DOHH2 (cell line): ENCODE measurements around the gene CDKN1A.

Experiments used
- CTCF ChIP-seq: fragments of 200-600 bp; sonication (generic); IDR thresholded peaks from one replicate; pipeline ENCODE4 v1.5.1; 2014; ENCODE audit warnings: antibody characterized with exemption, mild to moderate bottlenecking, low read depth, low read length; ENCODE audit not compliant: poor library complexity, severe bottlenecking
- EZH2phosphoT487 ChIP-seq: fragments of 200-600 bp; sonication (generic); IDR thresholded peaks from 2 replicates; pipeline ENCODE4 v1.6.1; 2017; ENCODE audit warnings: borderline replicate concordance, mild to moderate bottlenecking, antibody characterized with exemption, low read length, moderate library complexity, mixed read lengths

GRCh38 chr6:36729161-36729524 is 50.6 kb downstream of the CDKN1A start:
- no peak for TF ChIP-seq CTCF
- TF ChIP-seq EZH2phosphoT487: no peak
